ENCODE data around the gene CENPN. TPM values are rescaled to one million over a fixed set of nuclear protein-coding genes. Genes with fewer than 3 reads are reported as not detected.

The CENPN gene
- total RNA-seq, 1 experiment from 2014 or later, result 63.1 TPM

DNA sequence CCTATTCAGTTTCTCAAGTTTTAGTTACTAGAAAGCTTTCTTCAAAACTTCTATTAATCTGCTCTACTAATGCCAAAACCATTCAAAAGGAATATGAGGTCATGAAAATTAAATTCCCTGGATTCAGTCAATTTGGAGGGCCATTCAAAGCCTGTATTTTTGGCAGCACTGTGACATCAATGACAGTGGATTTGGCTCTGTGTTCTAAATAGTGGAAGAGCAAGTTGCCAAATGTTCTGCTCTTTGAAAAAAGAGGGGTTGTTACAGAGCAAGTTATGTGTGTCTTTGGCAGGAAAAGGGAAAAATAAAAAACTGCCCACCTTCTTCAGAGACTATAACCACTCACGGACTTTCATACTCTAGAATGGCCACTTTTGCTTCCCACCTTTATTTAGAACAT, 73.2 kb downstream of the CENPN start:
- DNase-seq, result no peak
- no peak for TF ChIP-seq EZH2 (IDR thresholded peaks at IDR 0.05; ENCODE audit: low read length, unreplicated experiment)
- TF ChIP-seq EZH2phosphoT487 (IDR thresholded peaks at IDR 0.05; ENCODE audit: borderline replicate concordance, low read length), result no peak
- TF ChIP-seq, protein P1, sequence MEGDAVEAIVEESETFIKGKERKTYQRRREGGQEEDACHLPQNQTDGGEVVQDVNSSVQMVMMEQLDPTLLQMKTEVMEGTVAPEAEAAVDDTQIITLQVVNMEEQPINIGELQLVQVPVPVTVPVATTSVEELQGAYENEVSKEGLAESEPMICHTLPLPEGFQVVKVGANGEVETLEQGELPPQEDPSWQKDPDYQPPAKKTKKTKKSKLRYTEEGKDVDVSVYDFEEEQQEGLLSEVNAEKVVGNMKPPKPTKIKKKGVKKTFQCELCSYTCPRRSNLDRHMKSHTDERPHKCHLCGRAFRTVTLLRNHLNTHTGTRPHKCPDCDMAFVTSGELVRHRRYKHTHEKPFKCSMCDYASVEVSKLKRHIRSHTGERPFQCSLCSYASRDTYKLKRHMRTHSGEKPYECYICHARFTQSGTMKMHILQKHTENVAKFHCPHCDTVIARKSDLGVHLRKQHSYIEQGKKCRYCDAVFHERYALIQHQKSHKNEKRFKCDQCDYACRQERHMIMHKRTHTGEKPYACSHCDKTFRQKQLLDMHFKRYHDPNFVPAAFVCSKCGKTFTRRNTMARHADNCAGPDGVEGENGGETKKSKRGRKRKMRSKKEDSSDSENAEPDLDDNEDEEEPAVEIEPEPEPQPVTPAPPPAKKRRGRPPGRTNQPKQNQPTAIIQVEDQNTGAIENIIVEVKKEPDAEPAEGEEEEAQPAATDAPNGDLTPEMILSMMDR (conservative IDR thresholded peaks at IDR 0.05; ENCODE audit: low read depth, low read length), result no peak
- no peaks in the 10 kb centered on the region for H3K36me3 ChIP-seq (ENCODE audit: low read depth, low read length)
- peaks cover 6% of the 10 kb centered on the region; the same call in 1 of the 2 replicates for H3K4me1 ChIP-seq (ENCODE audit: insufficient read depth, low read length)
- H3K9me2 ChIP-seq (replicated peaks; ENCODE audit: low read length), result no peaks in the 10 kb centered on the region
- POLR2A ChIA-PET (ENCODE audit: unreplicated experiment), result no interaction called here
- no peaks in the 10 kb centered on the region for H3K27me3 ChIP-seq (ENCODE audit: low read length)
- H3K9ac ChIP-seq (ENCODE audit: low read length), result no peak overlapping the region
- ATAC-seq, result no peak
- intact Hi-C loops (cut with micrococcal nuclease), result loop anchor here (5.0 kb wide), 1 partner anchor 262 kb away; no protein-coding TSS in a partner anchor
- H3K4me3 ChIP-seq (ENCODE audit: low read length), result no peak overlapping the region
- H4K20me1 ChIP-seq (ENCODE audit: low read length), result no peaks in the 10 kb centered on the region
- no peak overlapping the region for H3K4me2 ChIP-seq (ENCODE audit: low read length)
- CTCF ChIA-PET, result no interaction called here
- BruUV-seq (replicated peaks), result no TSS peak
- H3K27ac ChIP-seq (ENCODE audit: low read length), result no peak overlapping the region
- H2AFZ ChIP-seq (ENCODE audit: low read length), result no peak overlapping the region
- H3F3A ChIP-seq (ENCODE audit: low read length, unreplicated experiment), result no peaks in the 10 kb centered on the region
- no peaks in the 10 kb centered on the region for H3K9me3 ChIP-seq (ENCODE audit: low read length)
- no peaks in the 10 kb centered on the region for H3K79me2 ChIP-seq (ENCODE audit: low read length)

DNA sequence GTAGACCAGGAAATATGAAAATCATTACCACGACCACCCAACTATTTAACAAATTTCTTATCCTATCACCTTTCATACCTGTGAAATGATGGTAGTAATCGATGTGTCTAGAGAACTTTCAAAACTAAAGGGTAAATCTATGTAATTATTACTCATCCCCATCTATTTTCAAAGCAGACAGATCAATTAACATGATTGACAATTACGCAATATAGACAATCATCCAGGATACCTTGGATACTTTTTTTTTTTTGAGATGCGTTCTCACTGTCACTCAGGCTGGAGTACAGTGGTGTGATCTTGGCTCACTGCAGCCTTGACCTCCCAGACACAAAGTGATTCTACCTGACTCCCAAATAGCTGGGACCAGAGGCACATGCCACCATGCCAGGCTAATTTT, 74.0 kb downstream of the CENPN start:
- no peak for TF ChIP-seq EZH2phosphoT487 (IDR thresholded peaks at IDR 0.05; ENCODE audit: borderline replicate concordance, low read length)
- TF ChIP-seq, protein P1 (conservative IDR thresholded peaks at IDR 0.05; ENCODE audit: low read depth, low read length), result no peak
- no peak for TF ChIP-seq EZH2 (IDR thresholded peaks at IDR 0.05; ENCODE audit: low read length, unreplicated experiment)
- Histone ChIP-seq H3F3A (ENCODE audit: low read length, unreplicated experiment) (no peaks in the 10 kb centered on the region), H3K9me2 (replicated peaks; ENCODE audit: low read length) (no peaks in the 10 kb centered on the region), H3K79me2 (ENCODE audit: low read length) (no peaks in the 10 kb centered on the region), H4K20me1 (ENCODE audit: low read length) (no peaks in the 10 kb centered on the region), H3K9ac (ENCODE audit: low read length) (no peak overlapping the region), H3K9me3 (ENCODE audit: low read length) (no peaks in the 10 kb centered on the region), H3K36me3 (ENCODE audit: low read depth, low read length) (no peaks in the 10 kb centered on the region), H3K4me1 (ENCODE audit: insufficient read depth, low read length) (peaks cover 5% of the 10 kb centered on the region; the same call in 1 of the 2 replicates), H3K27me3 (ENCODE audit: low read length) (no peaks in the 10 kb centered on the region), H3K4me2 (ENCODE audit: low read length) (no peak overlapping the region), H3K4me3 (ENCODE audit: low read length) (no peak overlapping the region), H3K27ac (ENCODE audit: low read length) (no peak overlapping the region), H2AFZ (ENCODE audit: low read length) (no peak overlapping the region)
- intact Hi-C loops (cut with micrococcal nuclease), result loop anchor here (5.0 kb wide), 1 partner anchor 261 kb away; no protein-coding TSS in a partner anchor
- no peak for ATAC-seq
- ChIA-PET CTCF (no interaction called here), POLR2A (ENCODE audit: unreplicated experiment) (no interaction called here)
- no peak for DNase-seq
- BruUV-seq (replicated peaks), result no TSS peak

Other genes starting within 250 kb of the CENPN start
- 7.6 and 8.5 TPM in 2 replicates for gene CDYL2, start 202.6 kb upstream of the CENPN start, total RNA-seq (2014; rRNA removed)
- 75.3 and 86.2 TPM in 2 replicates for gene CMC2, start 329 bp upstream of the CENPN start, total RNA-seq (2014; rRNA removed)
- 34.7 and 35.4 TPM in 2 replicates for gene ATMIN, start 28.6 kb downstream of the CENPN start, total RNA-seq (2014; rRNA removed)
- 0.73 TPM in 1 of 2 replicates, not detected in the other for gene C16orf46, start 70.0 kb downstream of the CENPN start, total RNA-seq (2014; rRNA removed)
- gene GCSH, start 89.2 kb downstream of the CENPN start, total RNA-seq (2014; rRNA removed), result 36.1 and 47.5 TPM in 2 replicates
- not detected in 2 replicates for gene BCO1, start 231.5 kb downstream of the CENPN start, total RNA-seq (2014; rRNA removed)